Activated T-helper 17 cell treated with anti-CD3 and anti-CD28 coated beads, Interleukin-2, amount 50 U/mL, for 72 hours (primary cell): ENCODE measurements around the gene CDH13. TPM values are rescaled to one million over a fixed set of nuclear protein-coding genes. Genes with fewer than 3 reads are reported as not detected.

ENCODE experiments used
- ATAC-seq: fragments of 150-1000 bp; cut with Tn5 transposase; replicated peaks from 2 replicates; pipeline ENCODE4 v1.10.0; 2021; ENCODE audit warnings: mild to moderate bottlenecking, moderate library complexity
- H3K27ac Mint-ChIP-seq: one replicate; pipeline ENCODE4 v1.8.0; 2022; ENCODE audit warnings: mixed read lengths
- H3K27me3 Mint-ChIP-seq: one replicate; pipeline ENCODE4 v1.8.0; 2022; ENCODE audit warnings: mixed read lengths
- H3K36me3 Mint-ChIP-seq: one replicate; pipeline ENCODE4 v1.8.0; 2022; ENCODE audit warnings: low read depth, mild to moderate bottlenecking, mixed read lengths
- H3K4me1 Mint-ChIP-seq: one replicate; pipeline ENCODE4 v1.8.0; 2022; ENCODE audit warnings: mixed read lengths
- H3K4me3 Mint-ChIP-seq: one replicate; pipeline ENCODE4 v1.8.0; 2022; ENCODE audit warnings: mild to moderate bottlenecking, mixed read lengths
- H3K9me3 Mint-ChIP-seq: one replicate; pipeline ENCODE4 v1.8.0; 2022; ENCODE audit warnings: mixed read lengths
- total RNA-seq, 2 donors: library from RNA; stranded (reverse); gene quantifications; one replicate each; pipeline ENCODE4 v1.2.3, GENCODE V29; 2022

The CDH13 gene
- total RNA-seq, 2 donors from 2014 or later, result not detected

DNA sequence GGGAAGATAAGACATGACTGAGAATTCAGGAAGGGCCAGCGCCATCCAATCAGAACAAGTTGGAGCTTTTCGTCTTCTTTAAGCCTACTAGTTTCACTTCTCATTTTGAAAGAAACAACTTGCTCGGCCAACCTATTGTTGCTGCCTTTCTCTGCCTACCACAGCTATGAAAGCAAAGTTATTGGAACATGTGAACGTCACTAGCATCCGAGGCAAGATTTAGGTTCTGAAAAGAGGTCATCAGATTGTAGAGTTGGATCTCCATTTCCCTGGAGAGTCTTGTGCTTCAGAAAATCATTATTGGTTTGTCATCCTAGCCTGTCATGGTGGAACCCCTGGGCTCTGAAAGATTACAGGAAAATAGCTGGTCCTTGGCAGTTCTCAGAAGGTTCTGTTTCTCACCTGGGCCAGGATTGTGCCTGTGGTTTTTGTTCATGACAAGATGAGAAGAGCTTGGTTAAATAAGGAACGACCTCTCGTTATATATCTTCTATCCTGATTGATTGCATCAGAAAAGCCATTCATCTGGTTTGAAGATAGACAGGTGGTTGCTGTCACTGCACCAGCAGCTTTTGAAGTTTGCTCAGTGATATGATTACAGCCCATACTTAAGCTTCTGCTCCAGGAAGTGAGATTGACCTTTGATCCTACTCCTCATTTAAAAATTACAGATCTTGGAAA, 25.3 kb downstream of the CDH13 start:
- peaks cover 66% of the 10 kb centered on the region for H3K4me1 Mint-ChIP-seq
- ATAC-seq, result peak; percentile 10
- peak overlapping the region; percentile 87 for H3K27ac Mint-ChIP-seq
- peak overlapping the region; percentile 72 for H3K4me3 Mint-ChIP-seq
- no peaks in the 10 kb centered on the region for H3K27me3 Mint-ChIP-seq
- H3K9me3 Mint-ChIP-seq, result no peaks in the 10 kb centered on the region
- no peaks in the 10 kb centered on the region for H3K36me3 Mint-ChIP-seq

DNA sequence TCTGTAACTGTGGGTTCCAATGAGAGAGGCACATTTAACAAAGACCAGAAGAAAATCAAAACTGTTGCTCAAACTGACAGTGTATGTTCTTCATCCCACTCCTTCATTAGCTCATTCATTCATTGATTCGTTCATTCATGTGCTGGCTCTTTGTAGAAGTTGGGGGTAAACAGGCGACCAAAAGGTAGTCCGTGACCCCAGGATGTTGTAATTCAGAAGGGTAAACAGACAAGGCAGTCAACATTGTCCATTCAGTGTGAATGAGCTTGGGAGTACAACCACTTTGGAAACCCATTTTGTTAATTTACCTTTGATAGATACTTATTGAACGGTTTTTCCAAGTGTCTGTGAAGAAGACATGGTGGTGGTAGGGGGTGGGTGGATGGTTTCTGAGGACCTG, 26.1 kb downstream of the CDH13 start:
- Mint-ChIP-seq H3K9me3 (no peaks in the 10 kb centered on the region), H3K4me3 (peak overlapping the region; percentile 72), H3K27ac (peak overlapping the region; percentile 87), H3K36me3 (no peaks in the 10 kb centered on the region), H3K4me1 (peaks cover 62% of the 10 kb centered on the region), H3K27me3 (no peaks in the 10 kb centered on the region)
- no peak for ATAC-seq

DNA sequence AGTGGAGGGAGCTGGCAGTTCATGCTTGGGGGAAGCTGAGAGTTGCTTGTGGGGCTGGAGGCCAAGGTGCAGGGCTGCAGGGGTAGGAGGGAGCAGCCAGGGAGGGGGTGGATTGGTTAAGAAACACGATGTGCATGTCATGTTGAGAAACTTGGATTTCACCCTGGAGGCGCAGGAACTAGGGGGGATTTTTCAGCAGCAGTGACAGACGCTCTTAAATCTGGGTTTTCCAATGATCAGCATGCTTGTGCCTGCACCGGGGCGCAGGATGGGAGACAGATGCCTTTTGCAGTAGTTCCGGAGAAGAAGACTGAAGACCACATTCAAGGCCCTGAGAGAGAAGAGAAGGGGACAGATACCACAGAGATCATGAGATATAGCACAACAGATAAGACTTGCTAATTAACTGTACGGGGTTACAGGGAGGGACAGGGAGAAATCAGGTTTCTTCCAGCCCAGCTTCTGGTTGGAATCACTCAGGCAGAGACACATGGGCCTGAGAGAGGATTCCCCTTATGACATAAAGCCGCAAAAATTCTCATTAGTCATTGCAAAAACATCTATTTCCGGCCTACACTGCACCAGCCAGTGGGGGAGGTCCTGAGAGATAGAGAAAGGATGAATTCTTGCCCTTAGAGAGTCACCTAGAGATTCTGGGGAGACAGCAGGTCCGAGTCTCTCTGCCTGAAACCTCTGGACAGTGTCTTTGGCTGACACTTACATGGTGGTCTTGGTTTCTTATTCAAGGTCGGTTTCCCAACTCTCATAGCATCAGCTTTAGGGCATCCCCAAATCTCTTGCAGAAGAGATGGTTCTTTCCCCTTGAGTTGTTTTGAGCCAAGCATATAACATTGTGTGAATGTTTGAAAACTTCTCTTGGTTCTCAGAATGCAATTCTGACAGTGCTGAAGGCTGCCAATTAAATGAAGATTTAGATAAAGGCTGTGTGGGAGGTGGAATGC, 27.1 kb downstream of the CDH13 start:
- H3K27me3 Mint-ChIP-seq, result no peaks in the 10 kb centered on the region
- ATAC-seq, result peak; percentile 78
- H3K27ac Mint-ChIP-seq, result peak overlapping the region; percentile 87
- peak overlapping the region; percentile 72 for H3K4me3 Mint-ChIP-seq
- H3K4me1 Mint-ChIP-seq, result peaks cover 66% of the 10 kb centered on the region
- H3K36me3 Mint-ChIP-seq, result no peaks in the 10 kb centered on the region
- H3K9me3 Mint-ChIP-seq, result no peaks in the 10 kb centered on the region

DNA sequence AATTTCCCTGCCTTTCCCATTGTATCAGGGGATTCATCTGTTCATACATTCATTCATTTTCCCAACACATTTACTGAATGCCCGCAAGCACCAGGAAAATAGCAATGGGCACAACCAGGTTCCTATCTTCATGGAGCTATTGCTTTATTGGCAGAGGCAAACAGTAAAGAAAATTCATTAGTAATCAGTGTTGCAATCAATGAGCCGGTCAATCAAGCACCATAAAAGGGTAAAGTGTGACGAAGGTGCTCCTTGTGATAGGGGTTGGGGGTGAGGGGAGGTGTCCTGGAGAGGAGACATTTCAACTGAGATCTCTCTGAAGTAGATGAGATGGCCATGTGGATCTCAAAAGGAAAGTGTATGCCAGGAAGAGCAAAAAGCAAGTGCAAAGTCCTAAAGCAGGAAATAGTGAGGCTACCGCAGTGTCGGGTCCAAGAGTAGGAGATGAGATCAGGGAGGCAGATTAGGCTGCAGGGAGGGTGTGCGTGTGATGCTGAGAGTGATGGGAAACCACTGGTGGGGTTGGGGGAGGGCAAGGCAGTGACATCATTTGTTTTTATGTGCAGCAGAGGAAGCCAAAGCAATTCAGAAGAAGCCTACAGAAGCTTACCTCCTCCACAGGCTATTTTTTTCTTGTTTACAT, 28.4 kb downstream of the CDH13 start:
- peak overlapping the region; percentile 72 for H3K4me3 Mint-ChIP-seq
- H3K27ac Mint-ChIP-seq, result peak overlapping the region; percentile 87
- no peaks in the 10 kb centered on the region for H3K36me3 Mint-ChIP-seq
- no peaks in the 10 kb centered on the region for H3K9me3 Mint-ChIP-seq
- ATAC-seq, result peak; percentile 66
- H3K27me3 Mint-ChIP-seq, result no peaks in the 10 kb centered on the region
- H3K4me1 Mint-ChIP-seq, result peaks cover 63% of the 10 kb centered on the region

DNA sequence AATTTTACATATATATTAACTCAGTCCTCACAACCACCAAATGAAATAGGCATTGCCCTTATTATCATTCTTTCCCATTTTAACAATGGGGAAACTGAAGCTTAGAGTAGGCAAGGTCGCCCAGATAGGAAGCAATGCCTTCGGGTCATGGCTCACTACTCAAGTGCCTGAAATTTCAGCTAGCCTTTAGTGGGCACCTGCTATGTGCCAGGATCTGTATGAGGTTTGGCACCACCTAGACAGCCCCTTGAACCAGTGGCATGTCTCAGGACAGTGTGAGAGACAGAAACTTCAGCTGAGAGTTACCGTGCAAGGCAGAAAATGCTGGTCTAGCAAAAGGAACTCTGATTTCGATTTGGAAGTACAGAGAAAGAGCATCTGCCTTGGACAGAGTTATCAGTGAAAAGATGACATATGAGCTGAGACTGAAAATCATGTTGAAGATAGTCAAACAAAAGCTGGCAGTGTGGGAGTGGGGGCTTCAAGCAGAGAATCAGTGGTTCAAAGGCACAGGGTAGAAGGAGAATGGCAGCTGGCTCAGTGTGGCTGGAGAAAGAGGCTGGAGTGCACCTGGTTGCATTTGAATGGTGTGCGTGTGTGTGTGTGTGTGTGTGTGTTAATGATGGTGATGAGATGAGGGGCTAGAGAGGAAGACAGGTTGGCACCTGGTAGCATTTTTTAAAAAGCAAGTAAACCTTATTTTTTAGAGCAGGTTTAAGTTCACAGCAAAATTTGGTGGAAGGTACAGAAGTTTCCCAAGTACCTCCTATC, 29.1 kb downstream of the CDH13 start:
- ATAC-seq, result no peak
- no peaks in the 10 kb centered on the region for H3K36me3 Mint-ChIP-seq
- H3K4me3 Mint-ChIP-seq, result peak overlapping the region; percentile 72
- no peaks in the 10 kb centered on the region for H3K27me3 Mint-ChIP-seq
- H3K9me3 Mint-ChIP-seq, result no peaks in the 10 kb centered on the region
- peaks cover 63% of the 10 kb centered on the region for H3K4me1 Mint-ChIP-seq
- peak overlapping the region; percentile 87 for H3K27ac Mint-ChIP-seq

DNA sequence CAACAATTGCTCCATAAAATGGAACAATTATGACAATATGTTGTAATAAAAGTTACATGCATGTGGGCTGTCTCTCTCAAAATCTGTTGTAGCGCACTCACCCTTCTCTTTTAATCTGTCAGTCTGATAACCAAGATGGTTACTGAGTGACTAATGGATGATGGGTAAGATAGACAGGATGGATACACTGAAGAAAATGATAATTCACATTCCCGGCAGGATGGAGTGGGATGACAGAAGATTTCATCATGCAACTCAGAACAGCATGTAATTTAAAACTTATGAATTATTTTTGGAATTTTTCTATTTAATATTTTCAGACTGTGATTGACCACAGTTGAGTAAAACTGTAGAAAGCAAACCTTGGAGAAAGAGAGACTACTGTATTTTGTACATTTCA, 30.5 kb downstream of the CDH13 start:
- Mint-ChIP-seq H3K4me1 (peaks cover 52% of the 10 kb centered on the region), H3K4me3 (no peak overlapping the region), H3K36me3 (no peaks in the 10 kb centered on the region), H3K27me3 (no peaks in the 10 kb centered on the region), H3K27ac (no peak overlapping the region), H3K9me3 (no peaks in the 10 kb centered on the region)
- ATAC-seq, result no peak

DNA sequence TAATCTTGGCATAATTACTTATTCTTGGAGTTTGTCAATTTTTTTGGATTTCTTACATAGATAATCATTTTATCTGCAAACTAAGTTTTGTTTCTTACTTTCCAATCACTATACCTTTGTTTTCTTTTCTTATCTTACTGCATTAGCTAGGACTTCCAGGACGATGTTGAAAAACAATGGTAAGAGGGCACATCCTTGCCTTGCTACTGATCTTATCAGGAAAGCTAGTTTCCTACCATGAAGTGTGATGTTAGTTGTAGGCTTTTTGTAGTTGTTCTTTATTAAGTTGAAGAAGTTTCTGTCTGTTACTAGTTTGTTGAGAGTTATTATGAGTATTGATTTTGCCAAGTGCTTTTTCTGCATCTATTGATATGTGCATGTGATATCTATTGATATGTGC, 31.0 kb downstream of the CDH13 start:
- ATAC-seq, result no peak
- Mint-ChIP-seq H3K27ac (no peak overlapping the region), H3K9me3 (no peaks in the 10 kb centered on the region), H3K36me3 (no peaks in the 10 kb centered on the region), H3K27me3 (no peaks in the 10 kb centered on the region), H3K4me1 (peaks cover 48% of the 10 kb centered on the region), H3K4me3 (no peak overlapping the region)

DNA sequence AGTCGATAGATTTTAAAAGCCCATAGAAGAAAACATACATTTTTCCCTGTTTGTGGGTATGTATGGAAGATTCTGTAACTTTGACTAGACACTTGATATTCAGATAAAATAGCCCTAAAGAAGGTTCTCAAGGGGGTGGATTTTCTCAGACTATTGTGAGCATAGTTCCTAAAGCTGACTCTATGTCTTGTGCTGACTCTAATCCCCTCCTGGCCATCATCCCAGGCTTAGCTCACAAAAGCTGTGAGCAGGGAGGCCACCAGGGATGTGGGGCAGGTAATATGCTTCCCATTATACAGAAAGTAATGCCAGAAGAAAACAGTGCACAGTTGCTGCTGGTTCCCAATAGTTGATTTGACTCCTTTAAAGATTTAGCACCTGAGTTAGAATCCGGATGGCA, 32.0 kb downstream of the CDH13 start:
- no peak for ATAC-seq
- Mint-ChIP-seq H3K4me1 (peaks cover 41% of the 10 kb centered on the region), H3K4me3 (peak overlapping the region; percentile 24), H3K27me3 (no peaks in the 10 kb centered on the region), H3K9me3 (no peaks in the 10 kb centered on the region), H3K27ac (no peak overlapping the region), H3K36me3 (no peaks in the 10 kb centered on the region)

DNA sequence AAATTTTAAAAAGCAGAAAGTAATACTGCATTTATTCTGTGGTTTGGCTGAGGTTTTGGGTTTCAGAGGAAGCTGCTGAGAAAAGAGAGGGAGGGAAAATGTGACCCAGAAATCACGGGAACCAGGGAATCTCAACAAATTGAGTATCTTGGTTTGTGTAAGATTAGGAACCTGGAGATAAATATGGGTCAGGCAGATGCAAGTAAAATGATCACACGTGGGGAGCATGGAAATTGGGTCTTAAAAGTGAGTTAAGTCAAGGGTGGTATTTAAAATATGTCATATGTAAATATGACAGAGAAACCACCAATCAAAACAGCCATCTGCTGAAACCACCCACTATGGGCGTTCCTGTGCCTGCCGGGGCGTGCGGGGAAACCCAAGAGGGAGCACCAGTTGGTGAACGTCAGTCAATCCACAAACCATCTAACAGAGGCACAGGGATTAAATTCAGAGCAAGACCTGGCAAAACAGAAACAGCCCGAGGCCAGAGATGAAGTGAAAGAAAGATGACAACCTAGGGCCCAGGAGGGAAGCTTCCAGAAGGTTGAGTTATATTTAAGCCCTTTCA, 33.4 kb downstream of the CDH13 start:
- Mint-ChIP-seq H3K27me3 (no peaks in the 10 kb centered on the region), H3K4me1 (peaks cover 33% of the 10 kb centered on the region), H3K9me3 (no peaks in the 10 kb centered on the region), H3K27ac (peak overlapping the region; percentile 42), H3K4me3 (peak overlapping the region; percentile 61), H3K36me3 (no peaks in the 10 kb centered on the region)
- ATAC-seq, result peak; percentile 67

DNA sequence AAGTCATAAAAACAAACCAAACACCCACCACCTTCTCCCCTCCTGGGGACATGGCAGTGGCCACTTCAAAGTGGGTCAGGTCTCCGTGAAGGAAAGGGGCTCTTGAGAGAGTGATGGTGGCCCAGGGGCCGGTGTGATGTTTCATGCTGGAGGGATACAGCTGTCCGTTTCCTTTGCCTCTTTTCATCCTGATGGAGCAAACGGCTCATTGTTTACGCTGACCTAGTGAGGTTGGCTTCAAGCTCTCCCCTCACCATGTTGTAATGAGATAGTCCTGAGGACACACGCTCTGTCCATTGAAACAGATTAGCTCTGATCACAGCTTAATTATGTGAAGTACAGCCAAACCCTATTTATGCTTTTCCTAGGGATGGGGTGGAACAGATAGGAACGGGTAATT, 34.2 kb downstream of the CDH13 start:
- no peak overlapping the region for H3K4me3 Mint-ChIP-seq
- H3K27ac Mint-ChIP-seq, result no peak overlapping the region
- H3K27me3 Mint-ChIP-seq, result no peaks in the 10 kb centered on the region
- ATAC-seq, result no peak
- no peaks in the 10 kb centered on the region for H3K36me3 Mint-ChIP-seq
- H3K9me3 Mint-ChIP-seq, result no peaks in the 10 kb centered on the region
- H3K4me1 Mint-ChIP-seq, result peaks cover 27% of the 10 kb centered on the region

DNA sequence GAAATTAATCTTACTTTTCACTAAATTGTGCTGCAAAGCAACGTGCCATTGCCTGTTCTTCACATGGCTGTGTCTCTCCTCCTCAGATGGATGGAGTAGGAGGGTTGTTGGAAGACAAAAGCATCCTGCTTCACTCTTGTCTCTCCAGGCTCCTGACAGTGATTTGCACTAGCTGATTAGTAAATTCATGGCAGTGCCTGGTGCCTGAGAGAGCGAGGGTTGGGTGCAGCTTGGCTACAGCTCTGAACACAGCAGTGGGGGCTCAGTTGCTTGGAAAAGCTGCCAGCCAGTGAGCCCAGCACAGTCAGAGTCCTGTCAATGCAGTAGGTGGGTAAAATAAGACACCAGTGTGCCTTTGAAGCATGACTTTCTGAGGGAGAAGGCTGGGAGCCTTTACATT, 37.4 kb downstream of the CDH13 start:
- H3K9me3 Mint-ChIP-seq, result no peaks in the 10 kb centered on the region
- no peak for ATAC-seq
- no peak overlapping the region for H3K4me3 Mint-ChIP-seq
- H3K27me3 Mint-ChIP-seq, result no peaks in the 10 kb centered on the region
- H3K36me3 Mint-ChIP-seq, result no peaks in the 10 kb centered on the region
- H3K27ac Mint-ChIP-seq, result no peak overlapping the region
- peaks cover 11% of the 10 kb centered on the region for H3K4me1 Mint-ChIP-seq

DNA sequence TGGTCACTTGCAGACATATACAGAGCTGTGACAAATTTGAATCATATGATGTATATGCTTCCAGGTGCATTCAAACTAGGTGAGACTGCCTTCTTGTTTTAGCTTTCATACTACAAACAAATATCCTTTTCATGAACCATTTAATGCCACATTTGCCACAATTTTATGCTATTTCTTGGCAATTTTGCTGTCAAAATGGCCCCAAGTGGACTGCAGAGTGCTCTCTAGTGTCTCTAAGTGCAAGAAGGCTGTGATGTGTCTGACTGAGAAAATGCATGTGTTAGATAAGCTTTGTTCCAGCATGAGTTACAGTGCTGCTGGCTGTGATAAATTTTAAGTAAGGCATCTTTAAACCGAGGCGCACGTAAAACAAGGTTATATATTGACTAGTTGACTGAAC, 38.3 kb downstream of the CDH13 start:
- H3K9me3 Mint-ChIP-seq, result no peaks in the 10 kb centered on the region
- no peak overlapping the region for H3K4me3 Mint-ChIP-seq
- ATAC-seq, result no peak
- H3K27me3 Mint-ChIP-seq, result no peaks in the 10 kb centered on the region
- peaks cover 6% of the 10 kb centered on the region for H3K4me1 Mint-ChIP-seq
- no peaks in the 10 kb centered on the region for H3K36me3 Mint-ChIP-seq
- H3K27ac Mint-ChIP-seq, result no peak overlapping the region

DNA sequence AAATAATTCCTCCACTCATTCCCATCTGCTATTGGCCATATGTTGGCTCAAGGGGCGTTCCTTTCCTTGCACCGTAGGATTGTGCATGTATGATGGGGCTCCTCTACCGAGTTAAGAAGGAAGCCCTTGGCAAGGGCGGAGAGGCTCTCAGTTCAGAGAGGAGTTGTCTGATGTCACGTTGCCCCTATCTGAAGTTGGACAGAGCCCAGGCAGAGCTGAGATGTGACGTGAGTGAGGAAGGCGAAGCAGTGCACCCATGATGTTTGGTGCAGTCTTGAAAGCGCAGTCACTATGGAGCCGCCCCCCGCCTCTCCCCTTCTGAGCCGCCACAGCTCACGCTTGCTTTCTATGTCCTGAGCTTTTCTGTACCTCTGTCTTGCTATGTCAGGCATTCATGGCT, 40.7 kb downstream of the CDH13 start:
- no peaks in the 10 kb centered on the region for H3K9me3 Mint-ChIP-seq
- H3K4me1 Mint-ChIP-seq, result no peaks in the 10 kb centered on the region
- no peaks in the 10 kb centered on the region for H3K36me3 Mint-ChIP-seq
- ATAC-seq, result no peak
- no peak overlapping the region for H3K4me3 Mint-ChIP-seq
- H3K27me3 Mint-ChIP-seq, result no peaks in the 10 kb centered on the region
- no peak overlapping the region for H3K27ac Mint-ChIP-seq

DNA sequence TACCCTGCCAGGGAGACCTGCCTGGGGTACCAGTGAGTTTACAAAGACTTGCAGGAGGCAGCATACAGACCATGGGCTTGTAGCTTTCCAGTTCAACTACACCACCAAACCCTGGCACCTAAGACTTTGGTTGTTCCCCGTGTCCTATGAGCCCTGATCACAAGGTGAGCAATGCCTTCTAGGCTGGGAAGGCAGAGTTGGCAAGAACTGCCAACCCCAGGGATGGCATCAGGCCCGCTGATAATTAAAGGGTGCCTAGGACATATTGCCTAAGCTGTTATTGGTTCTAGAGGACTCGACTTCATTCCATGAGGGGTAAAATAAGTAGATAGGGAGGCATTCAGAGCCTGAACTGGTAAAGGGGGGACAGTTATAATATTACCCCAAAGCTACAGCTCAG, 41.3 kb downstream of the CDH13 start:
- no peaks in the 10 kb centered on the region for H3K36me3 Mint-ChIP-seq
- H3K4me1 Mint-ChIP-seq, result no peaks in the 10 kb centered on the region
- H3K27ac Mint-ChIP-seq, result no peak overlapping the region
- H3K4me3 Mint-ChIP-seq, result no peak overlapping the region
- no peaks in the 10 kb centered on the region for H3K27me3 Mint-ChIP-seq
- no peak for ATAC-seq
- no peaks in the 10 kb centered on the region for H3K9me3 Mint-ChIP-seq
